SK-N-SH treated with all-trans-retinoic acid at 6 μM for 48 hours (cell line): ENCODE measurements around the gene FAM181A.

ENCODE experiments used
- ATAC-seq: fragments of 200-7000 bp; cut with Tn5 transposase; 3 replicates; pipeline ENCODE4 v1.9.1; 2020; ENCODE audit warnings: mild to moderate bottlenecking, moderate library complexity
- ARNTL ChIP-seq: fragments of 450-650 bp; formaldehyde crosslinking; IDR thresholded peaks from 2 replicates; pipeline ENCODE4 v1.5.0; 2020; ENCODE audit warnings: low read depth, mild to moderate bottlenecking, moderate library complexity, borderline replicate concordance
- BACH2 ChIP-seq: fragments of 250-450 bp; sonication (Bioruptor Pico); IDR thresholded peaks from 2 replicates; pipeline ENCODE4 v1.9.0; 2021; ENCODE audit warnings: mild to moderate bottlenecking, borderline replicate concordance
- CSDC2 ChIP-seq: fragments of 250-450 bp; sonication (Bioruptor Pico); IDR thresholded peaks from 2 replicates; pipeline ENCODE4 v1.5.0; 2020; ENCODE audit warnings: mild to moderate bottlenecking, moderate library complexity
- GLIS3 ChIP-seq: fragments of 250-450 bp; sonication (Bioruptor Pico); IDR thresholded peaks from 2 replicates; pipeline ENCODE4 v1.5.0; 2020; ENCODE audit warnings: mild to moderate bottlenecking, moderate library complexity
- ISL1 ChIP-seq: fragments of 250-450 bp; sonication (Bioruptor Pico); IDR thresholded peaks from 2 replicates; pipeline ENCODE4 v2.1.2; 2022; ENCODE audit warnings: mild to moderate bottlenecking, moderate library complexity
- PPARA ChIP-seq: fragments of 250-450 bp; sonication (Bioruptor Pico); IDR thresholded peaks from 2 replicates; pipeline ENCODE4 v1.5.0; 2020; ENCODE audit warnings: mild to moderate bottlenecking, borderline replicate concordance
- RARB ChIP-seq: fragments of 250-450 bp; sonication (Bioruptor Pico); IDR thresholded peaks from 2 replicates; pipeline ENCODE4 v1.8.0; 2021; ENCODE audit warnings: mild to moderate bottlenecking, moderate library complexity
- SNAI2 ChIP-seq: fragments of 250-450 bp; sonication (Bioruptor Pico); IDR thresholded peaks from 2 replicates; pipeline ENCODE4 v1.5.0; 2020; ENCODE audit warnings: mild to moderate bottlenecking, moderate library complexity
- TCF4 ChIP-seq: fragments of 250-450 bp; sonication (Bioruptor Pico); IDR thresholded peaks from 2 replicates; pipeline ENCODE4 v1.8.0; 2021; ENCODE audit warnings: mild to moderate bottlenecking, moderate library complexity, borderline replicate concordance
- TOX ChIP-seq: fragments of 250-450 bp; sonication (Bioruptor Pico); IDR thresholded peaks from 2 replicates; pipeline ENCODE4 v1.8.0; 2021; ENCODE audit warnings: mild to moderate bottlenecking, moderate library complexity, borderline replicate concordance
- ZFP3 ChIP-seq: fragments of 250-450 bp; sonication (Bioruptor Pico); IDR thresholded peaks from 2 replicates; pipeline ENCODE4 v1.5.0; 2020; ENCODE audit warnings: mild to moderate bottlenecking, moderate library complexity
- ZNF565 ChIP-seq: fragments of 450-650 bp; formaldehyde crosslinking; conservative IDR thresholded peaks from 2 replicates; pipeline ENCODE4 v1.5.0; 2020; ENCODE audit warnings: low read depth, mild to moderate bottlenecking, moderate library complexity
- ZNF8 ChIP-seq: fragments of 450-650 bp; formaldehyde crosslinking; IDR thresholded peaks from 2 replicates; pipeline ENCODE4 v1.5.0; 2020; ENCODE audit warnings: mild to moderate bottlenecking, moderate library complexity
- TF ChIP-seq, protein P1 (sequence below): fragments of 250-450 bp; sonication (Bioruptor Pico); IDR thresholded peaks from 2 replicates; pipeline ENCODE4 v1.5.0; 2020; ENCODE audit warnings: mild to moderate bottlenecking, moderate library complexity
- TF ChIP-seq, protein P2 (sequence below): fragments of 250-450 bp; sonication (Bioruptor Pico); IDR thresholded peaks from 2 replicates; pipeline ENCODE4 v1.8.0; 2021; ENCODE audit warnings: low read depth, mild to moderate bottlenecking, moderate library complexity, borderline replicate concordance
- TF ChIP-seq, protein P3 (sequence below): fragments of 250-450 bp; sonication (Bioruptor Pico); IDR thresholded peaks from 2 replicates; pipeline ENCODE4 v1.5.1; 2020; ENCODE audit warnings: low read depth, mild to moderate bottlenecking, moderate library complexity
- TF ChIP-seq, protein P4 (sequence below): fragments of 250-450 bp; sonication (Bioruptor Pico); IDR thresholded peaks from 2 replicates; pipeline ENCODE4 v1.8.0; 2020; ENCODE audit warnings: mild to moderate bottlenecking, moderate library complexity, borderline replicate concordance

Gene FAM181A

DNA sequence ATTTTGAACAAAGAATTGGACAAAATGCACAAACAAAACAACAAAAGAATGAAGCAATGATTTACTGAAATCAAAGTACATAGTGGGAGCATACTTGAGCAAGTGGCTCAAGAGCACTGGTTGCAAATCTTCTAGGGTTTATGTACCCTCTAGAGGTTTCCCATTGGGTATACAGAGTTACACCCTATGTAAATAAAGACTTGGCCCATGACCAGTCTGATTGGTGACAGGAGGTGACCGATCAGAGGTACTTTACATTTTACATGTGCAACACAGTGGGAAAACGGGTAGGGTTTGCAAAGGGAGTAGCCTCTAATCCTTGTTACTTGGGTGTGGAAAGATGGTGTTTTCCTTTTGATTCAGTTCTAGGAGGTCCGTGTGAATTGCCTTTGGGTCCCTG is 10.6 kb upstream of the FAM181A start (continued):
- TF ChIP-seq, protein P1, sequence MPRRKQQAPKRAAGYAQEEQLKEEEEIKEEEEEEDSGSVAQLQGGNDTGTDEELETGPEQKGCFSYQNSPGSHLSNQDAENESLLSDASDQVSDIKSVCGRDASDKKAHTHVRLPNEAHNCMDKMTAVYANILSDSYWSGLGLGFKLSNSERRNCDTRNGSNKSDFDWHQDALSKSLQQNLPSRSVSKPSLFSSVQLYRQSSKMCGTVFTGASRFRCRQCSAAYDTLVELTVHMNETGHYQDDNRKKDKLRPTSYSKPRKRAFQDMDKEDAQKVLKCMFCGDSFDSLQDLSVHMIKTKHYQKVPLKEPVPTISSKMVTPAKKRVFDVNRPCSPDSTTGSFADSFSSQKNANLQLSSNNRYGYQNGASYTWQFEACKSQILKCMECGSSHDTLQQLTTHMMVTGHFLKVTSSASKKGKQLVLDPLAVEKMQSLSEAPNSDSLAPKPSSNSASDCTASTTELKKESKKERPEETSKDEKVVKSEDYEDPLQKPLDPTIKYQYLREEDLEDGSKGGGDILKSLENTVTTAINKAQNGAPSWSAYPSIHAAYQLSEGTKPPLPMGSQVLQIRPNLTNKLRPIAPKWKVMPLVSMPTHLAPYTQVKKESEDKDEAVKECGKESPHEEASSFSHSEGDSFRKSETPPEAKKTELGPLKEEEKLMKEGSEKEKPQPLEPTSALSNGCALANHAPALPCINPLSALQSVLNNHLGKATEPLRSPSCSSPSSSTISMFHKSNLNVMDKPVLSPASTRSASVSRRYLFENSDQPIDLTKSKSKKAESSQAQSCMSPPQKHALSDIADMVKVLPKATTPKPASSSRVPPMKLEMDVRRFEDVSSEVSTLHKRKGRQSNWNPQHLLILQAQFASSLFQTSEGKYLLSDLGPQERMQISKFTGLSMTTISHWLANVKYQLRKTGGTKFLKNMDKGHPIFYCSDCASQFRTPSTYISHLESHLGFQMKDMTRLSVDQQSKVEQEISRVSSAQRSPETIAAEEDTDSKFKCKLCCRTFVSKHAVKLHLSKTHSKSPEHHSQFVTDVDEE (CRISPR knock-in tag), result no peak
- TF ChIP-seq ARNTL (CRISPR knock-in tag), result no peak
- TF ChIP-seq, all 23 proteins: peak for 0

DNA sequence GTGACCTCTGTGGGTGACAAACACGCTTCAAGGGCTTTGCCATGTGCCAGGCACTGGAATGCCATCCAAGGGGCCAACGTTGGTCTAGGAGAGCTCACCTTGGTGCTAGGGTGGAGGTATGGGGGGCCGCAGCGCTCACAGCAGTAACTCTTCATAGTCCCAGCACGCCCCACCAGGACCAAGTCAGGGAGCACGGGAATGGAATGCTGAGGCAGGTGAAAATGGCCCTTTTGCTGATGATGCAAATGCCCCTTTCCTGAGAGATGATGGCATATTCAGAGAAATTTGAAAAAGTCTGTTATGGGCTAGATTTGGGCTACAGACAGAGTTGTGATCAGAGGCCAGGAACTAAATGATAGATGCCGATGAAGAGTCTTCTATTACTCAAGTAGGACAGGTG is 10.0 kb upstream of the FAM181A start:
- ATAC-seq, result no peak
- TF ChIP-seq SNAI2 (CRISPR knock-in tag), result no peak
- TF ChIP-seq BACH2 (CRISPR knock-in tag), result no peak
- no peak for TF ChIP-seq RARB (CRISPR knock-in tag)
- TF ChIP-seq CSDC2 (CRISPR knock-in tag), result no peak
- TF ChIP-seq PPARA, result no peak
- TF ChIP-seq, protein P2, sequence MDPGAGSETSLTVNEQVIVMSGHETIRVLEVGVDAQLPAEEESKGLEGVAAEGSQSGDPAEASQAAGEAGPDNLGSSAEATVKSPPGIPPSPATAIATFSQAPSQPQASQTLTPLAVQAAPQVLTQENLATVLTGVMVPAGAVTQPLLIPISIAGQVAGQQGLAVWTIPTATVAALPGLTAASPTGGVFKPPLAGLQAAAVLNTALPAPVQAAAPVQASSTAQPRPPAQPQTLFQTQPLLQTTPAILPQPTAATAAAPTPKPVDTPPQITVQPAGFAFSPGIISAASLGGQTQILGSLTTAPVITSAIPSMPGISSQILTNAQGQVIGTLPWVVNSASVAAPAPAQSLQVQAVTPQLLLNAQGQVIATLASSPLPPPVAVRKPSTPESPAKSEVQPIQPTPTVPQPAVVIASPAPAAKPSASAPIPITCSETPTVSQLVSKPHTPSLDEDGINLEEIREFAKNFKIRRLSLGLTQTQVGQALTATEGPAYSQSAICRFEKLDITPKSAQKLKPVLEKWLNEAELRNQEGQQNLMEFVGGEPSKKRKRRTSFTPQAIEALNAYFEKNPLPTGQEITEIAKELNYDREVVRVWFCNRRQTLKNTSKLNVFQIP, result no peak
- no peak for TF ChIP-seq TOX (CRISPR knock-in tag)

DNA sequence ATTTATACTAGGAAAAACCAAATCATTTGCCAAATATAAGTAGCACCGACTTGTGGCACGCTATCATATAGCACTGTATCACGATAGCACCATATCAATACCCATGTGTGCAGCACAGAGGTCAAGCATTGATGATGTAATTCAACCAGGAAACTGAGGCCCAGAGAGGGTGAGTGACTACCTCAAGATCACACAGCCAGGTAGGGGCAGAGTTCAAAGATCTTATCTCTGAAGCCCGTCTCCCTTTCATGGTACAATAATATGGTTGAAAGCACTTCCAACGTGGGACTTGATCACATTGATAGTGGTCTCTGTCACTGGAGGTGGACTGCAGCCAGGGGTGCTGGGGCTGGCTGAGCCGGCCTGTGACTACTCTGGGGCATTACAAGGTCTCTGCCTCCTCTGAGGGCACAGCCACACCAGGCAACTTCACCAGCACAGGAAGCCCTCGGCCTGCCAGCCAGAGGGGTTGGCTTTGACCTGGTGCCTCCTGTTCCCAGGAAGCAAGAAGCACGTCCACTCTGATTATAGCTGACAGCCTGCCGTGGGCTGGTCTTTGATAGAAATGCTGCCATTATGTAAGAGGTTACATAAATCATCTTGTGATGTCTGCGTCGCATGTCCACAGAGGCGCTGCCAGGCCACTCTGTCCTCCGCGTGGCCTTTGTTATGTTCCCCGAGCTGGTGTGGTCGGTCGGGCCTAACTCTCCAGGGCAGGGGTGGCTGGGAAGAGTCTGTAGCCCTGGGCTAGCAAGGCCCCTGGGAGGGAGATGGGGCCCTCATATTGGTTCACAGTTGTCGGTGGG is 5.9 kb upstream of the FAM181A start:
- no peak for ATAC-seq
- TF ChIP-seq, protein P3, sequence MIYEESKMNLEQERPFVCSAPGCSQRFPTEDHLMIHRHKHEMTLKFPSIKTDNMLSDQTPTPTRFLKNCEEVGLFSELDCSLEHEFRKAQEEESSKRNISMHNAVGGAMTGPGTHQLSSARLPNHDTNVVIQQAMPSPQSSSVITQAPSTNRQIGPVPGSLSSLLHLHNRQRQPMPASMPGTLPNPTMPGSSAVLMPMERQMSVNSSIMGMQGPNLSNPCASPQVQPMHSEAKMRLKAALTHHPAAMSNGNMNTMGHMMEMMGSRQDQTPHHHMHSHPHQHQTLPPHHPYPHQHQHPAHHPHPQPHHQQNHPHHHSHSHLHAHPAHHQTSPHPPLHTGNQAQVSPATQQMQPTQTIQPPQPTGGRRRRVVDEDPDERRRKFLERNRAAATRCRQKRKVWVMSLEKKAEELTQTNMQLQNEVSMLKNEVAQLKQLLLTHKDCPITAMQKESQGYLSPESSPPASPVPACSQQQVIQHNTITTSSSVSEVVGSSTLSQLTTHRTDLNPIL (CRISPR knock-in tag), result no peak
- TF ChIP-seq ZNF8 (CRISPR knock-in tag) (no peak), TOX (CRISPR knock-in tag) (no peak), ZNF565 (no peak), PPARA (no peak), BACH2 (CRISPR knock-in tag) (no peak), TCF4 (CRISPR knock-in tag) (no peak), ZFP3 (CRISPR knock-in tag) (no peak), ISL1 (no peak), GLIS3 (no peak), ARNTL (CRISPR knock-in tag) (no peak)
- TF ChIP-seq, protein P1 (CRISPR knock-in tag), result no peak
- TF ChIP-seq, protein P4, sequence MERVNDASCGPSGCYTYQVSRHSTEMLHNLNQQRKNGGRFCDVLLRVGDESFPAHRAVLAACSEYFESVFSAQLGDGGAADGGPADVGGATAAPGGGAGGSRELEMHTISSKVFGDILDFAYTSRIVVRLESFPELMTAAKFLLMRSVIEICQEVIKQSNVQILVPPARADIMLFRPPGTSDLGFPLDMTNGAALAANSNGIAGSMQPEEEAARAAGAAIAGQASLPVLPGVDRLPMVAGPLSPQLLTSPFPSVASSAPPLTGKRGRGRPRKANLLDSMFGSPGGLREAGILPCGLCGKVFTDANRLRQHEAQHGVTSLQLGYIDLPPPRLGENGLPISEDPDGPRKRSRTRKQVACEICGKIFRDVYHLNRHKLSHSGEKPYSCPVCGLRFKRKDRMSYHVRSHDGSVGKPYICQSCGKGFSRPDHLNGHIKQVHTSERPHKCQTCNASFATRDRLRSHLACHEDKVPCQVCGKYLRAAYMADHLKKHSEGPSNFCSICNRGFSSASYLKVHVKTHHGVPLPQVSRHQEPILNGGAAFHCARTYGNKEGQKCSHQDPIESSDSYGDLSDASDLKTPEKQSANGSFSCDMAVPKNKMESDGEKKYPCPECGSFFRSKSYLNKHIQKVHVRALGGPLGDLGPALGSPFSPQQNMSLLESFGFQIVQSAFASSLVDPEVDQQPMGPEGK (CRISPR knock-in tag), result no peak
